GM12878 (cell line): ENCODE data around the gene DGKA. TPM values are rescaled to one million over a fixed set of nuclear protein-coding genes. Genes with fewer than 3 reads are reported as not detected.
"Not testable (repeated sequence)": the region's sequence is repeated elsewhere in the genome, so short reads cannot be mapped to it uniquely, and the experiment has no call there.

Experiments used
- ATAC-seq: fragments of 200-7000 bp; cut with Tn5 transposase; 3 replicates; pipeline ENCODE4 v1.9.1; 2020; ENCODE audit warnings: mild to moderate bottlenecking, moderate library complexity
- BruUV-seq: library from RNA; stranded (reverse); fragments of 400-500 nt; replicated peaks from 2 replicates; lab custom pipeline; 2021; lab: Mats Ljungman, UMichigan
- CTCF ChIA-PET: fragments of 300-600 bp; sonication (Branson Sonifier 250); formaldehyde crosslinking; extraction: SDS; loops from one replicate; lab custom pipeline; 2021; ENCODE audit warnings: inconsistent platforms; lab: Yijun Ruan, JAX
- POLR2A ChIA-PET: fragments of 350-600 bp; formaldehyde crosslinking; extraction: SDS; loops from one replicate; lab custom pipeline; 2021; ENCODE audit warnings: inconsistent platforms; lab: Charles Lee
- RAD21 ChIA-PET: fragments of 300-600 bp; sonication (Branson Sonifier 250); formaldehyde crosslinking; loops from one replicate; lab custom pipeline; 2023; ENCODE audit warnings: antibody characterized with exemption; ENCODE audit not compliant: unreplicated experiment; lab: Charles Lee
- SMC1A ChIA-PET: fragments of 300-600 bp; sonication (Branson Sonifier 250); formaldehyde crosslinking; loops from one replicate; lab custom pipeline; 2023; ENCODE audit not compliant: unreplicated experiment, uncharacterized antibody; lab: Charles Lee
- DNase-seq: peaks from one replicate; pipeline ENCODE4 v3.0.0-alpha.2; 2011; ENCODE audit warnings: low read depth, low spot score
- FAIRE-seq: peaks from 3 replicates; lab custom pipeline; 2011; peaks lifted over from hg19 to GRCh38; lab: Jason Lieb, UNC
- H2AFZ ChIP-seq: 2 replicates; pipeline ENCODE4 v1.6.0; 2011; ENCODE audit warnings: low read depth, low read length, control low read depth; ENCODE audit not compliant: control insufficient read depth
- H3K27ac ChIP-seq: 2 replicates; pipeline ENCODE4 v1.5.1; 2011; ENCODE audit warnings: control low read depth; ENCODE audit not compliant: control insufficient read depth, insufficient read depth
- H3K27me3 ChIP-seq, 2 experiments: replicated peaks in 1 of 2; 2 replicates each; pipeline versions ENCODE4 v1.6.0 to v1.6.1; 2011; ENCODE audit warnings: low read length in 1 of 2; ENCODE audit not compliant: control insufficient read depth in 2 of 2, insufficient read depth in 2 of 2
- H3K36me3 ChIP-seq, 2 experiments: 2 replicates each; pipeline ENCODE4 v1.5.1; 2011; ENCODE audit warnings: low read length in 1 of 2; ENCODE audit not compliant: control insufficient read depth in 2 of 2, insufficient read depth in 2 of 2
- H3K4me1 ChIP-seq: 2 replicates; pipeline ENCODE4 v1.6.1; 2011; ENCODE audit warnings: mild to moderate bottlenecking, low read length, moderate library complexity, mixed read lengths; ENCODE audit not compliant: control insufficient read depth, insufficient read depth
- H3K4me2 ChIP-seq: 2 replicates; pipeline ENCODE4 v1.6.0; 2011; ENCODE audit warnings: control low read depth; ENCODE audit not compliant: control insufficient read depth, insufficient read depth
- H3K4me3 ChIP-seq: fragments of 200-600 bp; sonication (generic); 2 replicates; pipeline ENCODE4 v1.5.1; 2016
- H3K79me2 ChIP-seq: 2 replicates; pipeline ENCODE4 v1.6.0; 2011; ENCODE audit warnings: low read length; ENCODE audit not compliant: control insufficient read depth, insufficient read depth
- H3K9ac ChIP-seq: 2 replicates; pipeline ENCODE4 v1.8.0; 2011; ENCODE audit warnings: low read length, control low read depth, mixed read lengths; ENCODE audit not compliant: control insufficient read depth, insufficient read depth
- H3K9me3 ChIP-seq: replicated peaks from 3 replicates; pipeline ENCODE4 v1.5.1; 2011; ENCODE audit warnings: mild to moderate bottlenecking, low read length; ENCODE audit not compliant: control insufficient read depth, insufficient read depth
- H4K20me1 ChIP-seq: 2 replicates; pipeline ENCODE4 v1.6.0; 2011; ENCODE audit not compliant: control insufficient read depth, insufficient read depth
- BCL3 ChIP-seq: IDR thresholded peaks from 2 replicates; pipeline ENCODE4 v1.6.1; 2011; ENCODE audit warnings: borderline replicate concordance, low read depth, mild to moderate bottlenecking, moderate library complexity, low read length; ENCODE audit not compliant: insufficient read depth, poor library complexity, severe bottlenecking
- WGBS: methylation state at CpG from one replicate; pipeline ENCODE4 v1.1.6; 2016; ENCODE audit warnings: low lambda C conversion rate; ENCODE audit not compliant: insufficient replicate concordance, insufficient coverage; ENCODE audit errors: missing lambda C conversion rate; 5-methylcytosine and 5-hydroxymethylcytosine counted together
- in situ Hi-C: fragments of 300-500 bp; cut with MboI; formaldehyde crosslinking; loops from 9 replicates; pipeline ENCODE4 v1.14.3; 2018; ENCODE audit warnings: mixed read lengths
- intact Hi-C: fragments of 100-400 bp; cut with micrococcal nuclease; formaldehyde crosslinking; loops from one replicate; pipeline ENCODE4 v1.14.2; 2022; ENCODE audit not compliant: unreplicated experiment
- polyA plus RNA-seq, 11 experiments: library from polyadenylated mRNA; depleted of rRNA in 4 of 11; unstranded in 6 of 11; stranded (reverse) in 5 of 11; fragments of >200 nt; fragmentation: Nextera tagmentation in 4 of 11; fragmentation: Illumina TruSeq in 1 of 11; extraction: Ambion mirVana in 4 of 11; extraction: Trizol in 1 of 11; gene quantifications; 1 replicate in 1 of 11; 2 replicates in 10 of 11; pipeline versions ENCODE4 v1.2.1 to v1.2.3, GENCODE V29; 2011 to 2016; ENCODE audit warnings: inconsistent platforms in 2 of 11, missing spikeins in 2 of 11, low read depth in 1 of 11
- total RNA-seq, 4 experiments: library from RNA; depleted of rRNA in 3 of 4; stranded (reverse); fragments of >200 nt in 3 of 4; fragmentation: Illumina TruSeq in 1 of 4; extraction: Trizol in 1 of 4; gene quantifications; 2 replicates each; pipeline versions ENCODE4 v1.2.1 to v1.2.3, GENCODE V29; 2013 to 2021

The DGKA gene
- total and polyA plus RNA-seq, 10 of the 15 experiments (the other 5 are each of a cell fraction or from before 2014, with no cell fraction given) = 14.0 to 65.5 (median 37.1) TPM

GRCh38 chr12:55922126-55922525, 8.8 kb upstream of the DGKA start:
- intact Hi-C loops = no loop called here
- FAIRE-seq = no peak
- POLR2A ChIA-PET = interaction anchor here (0.6 kb wide), 2 partner anchors 8 to 147 kb away, joined by 3 to 4 read pairs; no protein-coding TSS in a partner anchor

DNA sequence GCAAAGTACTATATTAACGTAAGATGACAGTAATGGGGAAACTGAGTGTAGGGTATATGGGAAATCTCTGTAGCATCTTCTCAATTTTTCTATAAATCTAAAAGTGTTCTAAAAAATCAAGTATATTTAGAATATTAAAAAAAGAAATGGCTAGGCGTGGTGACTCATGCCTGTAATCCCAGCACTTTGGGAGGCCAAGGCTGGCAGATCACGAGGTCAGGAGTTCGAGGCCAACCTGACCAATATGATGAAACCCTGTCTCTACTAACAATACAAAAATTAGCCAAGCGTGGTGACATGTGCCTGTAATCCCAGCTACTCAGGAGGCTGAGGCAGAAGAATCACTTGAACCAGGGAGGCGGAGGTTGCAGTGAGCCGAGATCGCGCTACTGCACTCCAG, 7.3 kb upstream of the DGKA start:
- H3K4me3 ChIP-seq, ATAC-seq, H3K9ac ChIP-seq, RAD21 ChIA-PET, H3K4me1 ChIP-seq, intact Hi-C loops, H2AFZ ChIP-seq, DNase-seq, H3K27me3 ChIP-seq, H3K27ac ChIP-seq, BruUV-seq, H3K4me2 ChIP-seq, H4K20me1 ChIP-seq, FAIRE-seq, H3K9me3 ChIP-seq, in situ Hi-C loops, CTCF ChIA-PET, SMC1A ChIA-PET: not testable (repeated sequence)
- WGBS = 91% methylated on average over 9 of the region's 9 CpGs
- POLR2A ChIA-PET = interaction anchor here (1.5 kb wide), 1 partner anchor 15 kb away, joined by 5 read pairs; no protein-coding TSS in a partner anchor
- Histone ChIP-seq H3K79me2 (peaks cover 85% of the 10 kb centered on the region), H3K36me3 (peaks cover 0 to 23% of the 10 kb centered on the region in 2 experiments; a peak in 3 of 4 replicates)

More at GRCh38 chr12:55922126-55922525, 8.8 kb upstream of the DGKA start:
- no TSS peak for BruUV-seq
- no peak overlapping the region for H3K4me2 ChIP-seq
- H4K20me1 ChIP-seq = no peaks in the 10 kb centered on the region
- in situ Hi-C loops = no loop called here
- 87% methylated on average over 3 of the region's 3 CpGs for WGBS
- ChIA-PET RAD21 (interaction anchor here (1.0 kb wide), 1 partner anchor 183 kb away, joined by 3 read pairs; no protein-coding TSS in a partner anchor), CTCF (interaction anchor here (0.6 to 1.4 kb wide), 5 partner anchors 8 to 184 kb away, joined by 3 to 5 read pairs (median 4); no protein-coding TSS in a partner anchor), SMC1A (interaction anchor here (0.6 to 1.0 kb wide), 2 partner anchors 15 to 104 kb away, joined by 3 read pairs; no protein-coding TSS in a partner anchor)
- peaks cover 75% of the 10 kb centered on the region for H3K79me2 ChIP-seq
- no peaks in the 10 kb centered on the region for H3K27me3 ChIP-seq
- no peak for TF ChIP-seq BCL3
- no peak overlapping the region for H2AFZ ChIP-seq
- no peak for ATAC-seq
- H3K9me3 ChIP-seq = no peaks in the 10 kb centered on the region
- H3K4me1 ChIP-seq = no peaks in the 10 kb centered on the region
- DNase-seq = no peak
- H3K36me3 ChIP-seq = peaks cover 0 to 23% of the 10 kb centered on the region in 2 experiments; a peak in 3 of 4 replicates
- 0 out of 2 replicates have a peak overlapping the region, but pooled peaks have one; percentile 2 for H3K4me3 ChIP-seq
- H3K27ac ChIP-seq = no peak overlapping the region
- H3K9ac ChIP-seq = no peak overlapping the region
